Measurements from ENCODE around the gene LAPTM5.

DNA sequence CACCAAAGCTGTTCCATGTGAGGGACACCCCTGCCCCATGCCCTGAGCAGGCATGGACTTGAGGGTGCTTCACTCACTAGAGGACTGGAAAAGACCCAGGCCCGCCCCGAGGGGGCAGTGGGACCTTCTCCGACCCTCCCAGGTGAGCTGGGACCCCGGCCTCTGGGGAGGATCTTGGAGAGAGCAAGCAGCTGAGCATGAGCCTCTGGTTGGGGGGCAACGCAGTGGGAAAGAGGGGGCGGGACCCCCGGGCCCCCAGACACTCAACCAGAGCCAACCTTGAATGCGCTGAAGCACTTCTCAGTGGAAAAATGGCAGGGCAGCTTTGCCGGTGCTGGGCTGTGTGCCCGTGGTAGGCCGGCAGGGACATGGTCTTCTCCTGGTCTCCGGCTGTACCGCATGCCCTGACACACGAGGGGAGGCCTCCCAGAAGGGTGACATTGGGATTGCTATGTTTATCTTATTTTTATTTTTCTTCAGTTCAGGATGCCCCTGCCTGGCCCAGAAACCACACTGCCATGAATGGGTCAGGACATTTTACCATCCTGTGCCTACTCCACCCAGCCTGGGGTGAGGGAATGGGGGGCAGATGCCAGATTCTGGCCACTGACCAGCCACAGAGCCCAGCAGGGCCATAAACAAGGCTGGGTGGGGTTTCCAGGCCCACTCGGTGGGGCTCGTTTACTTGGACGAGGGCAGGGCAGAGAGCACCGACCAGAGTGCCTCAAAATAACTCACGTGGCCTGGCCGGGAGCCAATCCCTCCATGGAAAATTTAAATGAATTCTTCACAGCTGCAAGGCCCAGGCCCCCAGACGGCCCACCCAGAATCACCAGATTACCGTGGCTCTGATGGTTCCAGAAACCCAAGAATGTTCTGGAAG, 17.2 kb upstream of the LAPTM5 start:
- TF ChIP-seq, protein P1, sequence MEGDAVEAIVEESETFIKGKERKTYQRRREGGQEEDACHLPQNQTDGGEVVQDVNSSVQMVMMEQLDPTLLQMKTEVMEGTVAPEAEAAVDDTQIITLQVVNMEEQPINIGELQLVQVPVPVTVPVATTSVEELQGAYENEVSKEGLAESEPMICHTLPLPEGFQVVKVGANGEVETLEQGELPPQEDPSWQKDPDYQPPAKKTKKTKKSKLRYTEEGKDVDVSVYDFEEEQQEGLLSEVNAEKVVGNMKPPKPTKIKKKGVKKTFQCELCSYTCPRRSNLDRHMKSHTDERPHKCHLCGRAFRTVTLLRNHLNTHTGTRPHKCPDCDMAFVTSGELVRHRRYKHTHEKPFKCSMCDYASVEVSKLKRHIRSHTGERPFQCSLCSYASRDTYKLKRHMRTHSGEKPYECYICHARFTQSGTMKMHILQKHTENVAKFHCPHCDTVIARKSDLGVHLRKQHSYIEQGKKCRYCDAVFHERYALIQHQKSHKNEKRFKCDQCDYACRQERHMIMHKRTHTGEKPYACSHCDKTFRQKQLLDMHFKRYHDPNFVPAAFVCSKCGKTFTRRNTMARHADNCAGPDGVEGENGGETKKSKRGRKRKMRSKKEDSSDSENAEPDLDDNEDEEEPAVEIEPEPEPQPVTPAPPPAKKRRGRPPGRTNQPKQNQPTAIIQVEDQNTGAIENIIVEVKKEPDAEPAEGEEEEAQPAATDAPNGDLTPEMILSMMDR (conservative IDR thresholded peaks at IDR 0.05 in 1 of 2, IDR thresholded peaks at IDR 0.05 in 1 of 2; ENCODE audit: extremely low read depth in 1 of 2, insufficient read depth in 1 of 2, low read depth in 1 of 2, low read length in 2 of 2), result no peak
- no peak for TF ChIP-seq EZH2 (IDR thresholded peaks at IDR 0.05; ENCODE audit: borderline replicate concordance, low read length)
